Stimulated activated CD8-positive, alpha-beta memory T cell treated with anti-CD3 and anti-CD28 coated beads, Interleukin-12 subunit alpha, Interleukin-12 subunit beta, amount 100 ng/mL, for 24 hours (primary cell): ENCODE data around the gene ZNF516.
"Not testable (repeated sequence)": the region's sequence is repeated elsewhere in the genome, so short reads cannot be mapped to it uniquely, and the experiment has no call there.

ENCODE experiments used
- DNase-seq: peaks from one replicate; pipeline ENCODE4 v3.0.0-alpha.2; 2020; ENCODE audit errors: extremely low read depth

ZNF516 gene

DNA sequence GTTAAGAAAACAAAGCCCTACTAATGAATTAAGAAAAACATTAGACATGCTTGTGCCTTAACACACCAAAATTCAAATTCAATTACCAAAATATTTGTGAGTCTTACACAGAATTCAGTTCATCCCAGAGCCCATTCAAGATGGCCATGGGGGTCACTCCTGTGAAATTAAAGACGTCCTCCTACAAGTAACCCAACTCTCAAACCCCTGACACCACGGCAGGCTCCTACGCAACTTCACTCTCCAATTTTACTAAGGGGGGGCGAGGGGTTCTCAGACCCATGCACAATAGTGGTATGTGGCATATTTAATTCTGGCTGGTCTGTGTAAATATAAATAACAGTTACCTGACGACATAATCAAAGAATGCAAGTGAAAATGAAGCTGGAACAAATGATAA, 5.0 kb downstream of the ZNF516 start:
- no peak for DNase-seq

DNA sequence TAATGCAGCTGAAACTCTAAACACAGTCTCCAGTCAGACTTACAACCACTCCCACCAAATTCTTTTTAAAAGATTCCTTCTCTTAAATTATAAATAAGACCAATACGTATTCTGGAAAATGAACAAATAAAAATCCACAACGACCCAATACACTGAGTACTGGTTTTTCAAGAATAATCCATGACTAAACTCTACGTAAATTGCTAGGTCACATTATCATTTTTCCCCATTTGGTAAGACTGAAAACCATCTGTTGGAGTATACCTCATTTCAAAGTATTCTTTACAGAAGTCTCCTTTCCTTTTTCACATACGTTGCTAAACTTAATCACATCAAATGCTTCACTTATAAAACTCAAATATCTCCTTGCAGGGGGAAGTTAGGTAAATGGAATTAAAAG, 6.0 kb downstream of the ZNF516 start:
- DNase-seq, result no peak

DNA sequence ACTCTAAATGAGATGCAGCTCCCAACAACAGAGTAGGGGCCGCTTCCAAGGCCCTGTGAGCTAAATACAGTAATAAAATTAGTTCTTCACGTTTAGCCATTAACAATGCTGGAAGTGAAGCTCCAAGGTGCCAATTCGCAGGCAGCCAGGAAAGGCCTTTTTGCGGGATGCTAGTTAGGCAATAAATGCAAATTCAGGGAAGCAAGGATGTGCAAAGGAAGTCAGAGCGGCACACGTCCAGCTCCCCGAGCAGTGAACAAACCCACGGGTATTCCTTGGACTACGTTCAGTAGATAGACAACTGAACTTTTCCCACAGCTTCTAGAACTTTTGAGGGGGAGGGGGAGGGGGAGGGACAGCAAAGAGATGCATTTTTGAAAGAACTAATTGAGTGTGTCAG, 6.9 kb downstream of the ZNF516 start:
- DNase-seq, result no peak

DNA sequence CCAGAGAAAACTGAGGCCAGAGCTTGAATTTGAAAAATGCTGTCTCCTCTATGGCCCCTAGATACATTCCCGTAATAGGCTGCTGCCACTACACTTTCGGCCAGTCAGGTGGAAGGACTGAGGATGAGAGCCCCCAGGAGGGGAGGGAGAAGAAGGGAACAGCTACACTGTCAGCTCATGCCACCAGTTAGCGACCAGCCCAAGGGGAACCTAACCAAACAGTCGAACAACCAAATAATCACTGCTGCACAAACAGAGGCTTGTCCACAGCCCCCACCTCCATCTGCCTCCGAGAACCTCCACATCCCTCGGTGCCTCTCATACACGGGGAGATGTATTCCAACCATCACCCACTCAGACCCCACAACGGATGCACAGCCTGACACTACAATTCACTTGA, 7.3 kb downstream of the ZNF516 start:
- DNase-seq, result no peak

DNA sequence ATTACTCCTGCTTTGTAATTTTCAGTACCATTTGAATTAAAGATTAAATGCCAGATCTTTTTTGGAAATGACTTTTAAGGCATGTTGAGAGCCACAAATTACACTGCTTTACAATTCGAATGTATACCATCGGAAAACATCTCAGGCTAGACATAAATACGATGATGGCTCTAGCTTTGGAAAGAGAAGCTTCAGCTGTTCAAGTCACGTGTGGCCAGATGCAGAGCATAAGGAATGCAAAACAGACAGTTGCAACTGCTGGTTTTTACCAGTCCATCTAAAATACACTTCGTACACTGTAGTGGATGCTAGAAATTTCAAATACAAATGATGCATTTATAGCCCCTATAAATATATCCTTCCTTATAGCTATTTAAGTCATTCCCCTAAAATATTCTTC, 8.0 kb downstream of the ZNF516 start:
- no peak for DNase-seq

DNA sequence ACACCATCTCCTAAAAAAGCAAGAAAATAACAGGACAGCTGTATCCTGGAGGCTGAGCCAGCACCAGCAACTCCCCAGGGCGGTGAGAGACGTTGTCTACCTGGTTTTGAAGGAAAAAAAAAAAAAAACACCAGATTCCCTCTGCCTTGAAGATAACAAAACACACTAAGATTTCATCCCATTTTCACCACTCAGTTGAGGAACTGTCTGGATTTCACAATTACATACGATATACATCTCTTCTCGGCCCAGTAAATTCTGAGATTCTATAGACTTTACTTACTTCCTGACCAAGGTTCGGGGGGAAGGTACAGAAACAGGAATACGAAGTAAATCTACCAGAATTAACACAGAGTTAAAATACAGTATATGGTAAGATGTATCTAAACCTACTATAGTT, 8.5 kb downstream of the ZNF516 start:
- DNase-seq, result no peak

DNA sequence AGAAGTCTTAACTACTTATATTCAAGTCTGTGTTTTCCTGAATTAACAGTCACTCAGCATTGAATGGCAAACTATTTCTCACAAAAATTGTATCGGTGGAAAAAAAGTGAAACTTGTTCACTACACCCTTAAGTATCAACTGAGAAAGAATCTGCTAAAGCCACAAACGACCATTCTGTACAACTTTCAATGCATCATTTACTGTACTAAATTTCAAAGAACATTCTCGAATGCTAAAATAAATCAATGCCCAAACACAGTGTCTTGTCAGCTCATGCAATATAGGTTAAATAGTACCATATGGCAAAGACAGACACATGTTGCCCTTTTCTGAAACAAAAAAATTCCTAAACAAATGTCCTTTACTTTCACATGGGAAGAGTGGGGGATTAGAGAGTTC, 9.0 kb downstream of the ZNF516 start:
- no peak for DNase-seq

DNA sequence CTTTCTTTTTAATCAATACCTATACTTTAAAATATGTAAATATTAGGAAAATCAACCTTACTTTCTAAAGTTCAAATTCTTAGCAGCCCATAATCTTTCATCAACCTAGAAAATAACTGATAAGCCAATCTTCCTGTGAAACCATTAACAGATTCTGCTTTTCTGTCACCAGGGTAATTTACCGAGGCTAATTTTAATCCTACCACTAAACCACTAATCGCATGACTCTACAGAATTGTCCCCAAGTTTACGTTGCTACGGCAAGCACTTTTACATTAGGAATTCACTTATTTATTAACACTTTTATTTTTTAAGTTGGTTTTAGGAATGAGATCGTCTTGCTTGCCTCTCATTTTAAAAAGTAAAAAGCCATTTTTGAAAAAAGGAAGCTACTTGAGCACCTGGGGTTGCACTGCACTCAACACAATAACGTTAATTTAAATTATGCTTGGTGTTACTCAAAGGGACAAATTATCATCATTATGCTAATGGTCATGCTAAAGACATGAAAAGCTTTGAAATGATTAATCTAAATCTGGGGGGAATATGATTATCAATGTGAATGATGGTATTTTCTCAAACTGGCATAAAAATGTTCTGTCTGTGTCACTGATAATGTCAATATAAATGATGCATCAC, 10.2 kb downstream of the ZNF516 start:
- DNase-seq, result no peak

DNA sequence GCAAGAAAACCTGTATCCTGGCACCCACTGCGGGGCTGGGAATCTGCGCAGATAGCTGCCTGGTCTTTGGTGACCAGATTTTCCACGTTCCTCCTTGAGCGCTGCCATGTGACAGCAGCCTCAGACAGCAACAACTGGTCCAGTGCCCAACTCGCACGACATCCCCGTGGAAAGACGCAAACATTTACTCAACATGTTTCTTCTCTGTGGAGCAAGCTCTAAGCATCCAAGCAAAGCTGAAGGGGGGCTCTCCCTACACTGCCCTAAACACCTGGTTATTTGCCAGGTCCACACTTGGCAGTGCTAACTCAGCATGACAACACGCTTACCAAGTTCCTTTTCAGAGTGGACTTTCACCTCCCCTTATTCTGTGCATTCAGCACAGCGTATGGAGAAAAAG, 11.3 kb downstream of the ZNF516 start:
- no peak for DNase-seq

DNA sequence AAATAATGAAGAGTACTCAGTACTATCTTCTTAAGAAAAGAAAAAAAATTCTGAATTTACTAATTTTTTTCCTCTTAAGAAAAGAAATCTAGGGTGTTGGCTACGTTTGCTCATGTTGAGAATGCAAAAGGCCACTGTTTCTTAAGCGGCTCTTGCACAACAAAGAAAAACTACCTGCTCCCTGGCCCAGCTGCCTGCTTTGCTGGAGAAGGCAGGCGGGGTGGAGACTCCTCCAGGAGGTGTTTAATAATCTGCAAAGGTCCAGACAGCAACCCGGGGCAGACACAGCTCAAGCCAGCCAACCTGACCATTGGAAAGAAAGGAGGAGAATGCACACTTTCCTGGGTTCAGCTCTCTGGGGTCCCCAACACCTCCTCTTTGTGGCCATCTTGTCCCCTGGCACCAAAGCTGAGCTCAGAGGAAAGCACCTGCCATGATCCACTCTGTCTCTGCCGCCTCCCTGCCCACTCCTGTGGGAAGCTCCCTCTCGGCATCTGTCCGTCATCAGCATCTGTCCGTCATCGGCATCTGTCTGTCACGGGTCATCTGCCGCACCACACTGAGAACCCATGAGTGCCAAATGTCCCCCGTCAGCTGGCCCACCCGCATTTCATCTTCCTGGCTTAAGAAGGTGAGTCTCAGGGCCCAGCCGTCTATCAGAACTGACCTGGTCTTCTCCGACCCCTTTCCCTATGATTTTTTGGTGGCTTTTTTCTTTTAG, 11.9 kb downstream of the ZNF516 start:
- DNase-seq, result no peak

DNA sequence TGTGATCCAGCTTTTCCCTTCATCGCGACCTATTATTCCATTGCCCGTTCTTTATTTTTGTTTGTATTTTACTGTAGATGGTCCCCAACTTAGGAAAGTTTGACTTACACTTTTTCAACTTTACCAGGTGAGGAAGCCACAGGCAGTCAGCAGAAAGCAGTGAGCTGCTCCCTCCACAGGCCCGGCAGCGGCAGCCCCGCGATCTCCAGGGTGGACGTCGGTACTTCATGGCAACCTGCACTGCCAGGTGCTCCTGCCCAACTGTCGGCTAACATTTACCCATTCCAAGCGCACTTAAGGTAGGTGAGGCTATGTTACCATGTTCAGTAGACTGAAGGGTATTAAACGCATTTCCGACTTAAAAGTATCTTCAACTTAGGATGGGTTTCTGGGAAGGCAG, 12.8 kb downstream of the ZNF516 start:
- DNase-seq, result no peak

DNA sequence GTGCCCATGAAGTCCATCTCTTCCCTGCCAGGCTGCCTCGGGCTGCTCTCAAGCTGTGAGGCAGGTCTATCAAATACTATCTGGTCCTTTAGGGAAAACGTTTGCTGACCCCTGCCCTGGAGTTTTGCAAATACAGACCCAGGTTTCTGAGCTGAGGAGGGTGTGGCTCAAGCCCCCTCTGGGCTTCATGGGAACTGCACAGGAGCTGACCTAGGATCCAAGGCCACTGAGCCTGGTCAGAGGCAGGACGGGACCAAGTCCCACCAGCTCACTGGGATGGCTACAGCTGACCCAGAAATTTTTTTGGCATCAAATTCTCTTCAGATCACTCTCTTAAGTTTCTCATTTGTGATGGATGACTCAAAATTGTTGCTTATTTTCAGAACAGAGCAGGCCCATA, 14.1 kb downstream of the ZNF516 start:
- no peak for DNase-seq

DNA sequence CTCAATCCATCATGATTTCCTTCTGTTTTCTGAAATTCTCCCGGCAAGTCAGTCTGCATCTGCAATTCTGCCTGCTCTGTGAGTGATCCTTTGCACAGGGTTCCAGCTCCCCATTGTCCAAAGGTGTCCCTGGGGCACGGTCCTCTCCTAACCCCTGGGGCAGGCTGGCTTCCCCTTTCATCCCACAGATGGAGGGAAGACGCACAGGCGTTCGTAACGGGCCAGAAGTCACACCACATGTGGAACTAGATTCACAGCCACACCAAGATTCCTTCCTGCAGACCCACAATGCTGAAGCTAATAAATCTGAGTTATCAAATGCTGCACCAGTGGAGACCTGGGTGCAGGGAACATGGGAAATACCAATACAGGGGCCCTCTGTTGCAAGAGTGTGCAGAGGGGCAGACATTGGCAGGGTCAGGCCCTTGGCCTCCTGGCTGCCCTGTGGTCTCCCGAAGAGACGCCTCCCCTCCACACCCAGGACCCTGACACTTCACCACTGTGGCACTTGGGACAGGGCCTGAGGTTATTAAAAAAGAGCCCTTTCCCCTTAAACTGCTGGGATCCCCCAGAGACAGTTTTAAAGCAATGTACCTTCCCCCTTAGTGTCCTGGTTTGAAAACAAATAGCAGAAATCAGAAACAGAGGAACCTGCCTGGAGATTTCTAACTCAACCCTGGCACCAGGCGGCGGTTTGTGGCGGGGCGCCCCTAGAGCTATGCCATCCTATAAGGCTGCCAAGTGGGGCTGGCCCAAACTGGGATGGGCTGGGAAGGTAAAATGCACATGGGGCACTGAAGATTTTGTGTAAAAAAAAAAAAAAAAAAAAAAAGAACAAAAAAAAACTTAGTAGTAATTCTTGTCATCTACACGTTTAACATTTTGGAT, 15.4 kb downstream of the ZNF516 start:
- no peak for DNase-seq

DNA sequence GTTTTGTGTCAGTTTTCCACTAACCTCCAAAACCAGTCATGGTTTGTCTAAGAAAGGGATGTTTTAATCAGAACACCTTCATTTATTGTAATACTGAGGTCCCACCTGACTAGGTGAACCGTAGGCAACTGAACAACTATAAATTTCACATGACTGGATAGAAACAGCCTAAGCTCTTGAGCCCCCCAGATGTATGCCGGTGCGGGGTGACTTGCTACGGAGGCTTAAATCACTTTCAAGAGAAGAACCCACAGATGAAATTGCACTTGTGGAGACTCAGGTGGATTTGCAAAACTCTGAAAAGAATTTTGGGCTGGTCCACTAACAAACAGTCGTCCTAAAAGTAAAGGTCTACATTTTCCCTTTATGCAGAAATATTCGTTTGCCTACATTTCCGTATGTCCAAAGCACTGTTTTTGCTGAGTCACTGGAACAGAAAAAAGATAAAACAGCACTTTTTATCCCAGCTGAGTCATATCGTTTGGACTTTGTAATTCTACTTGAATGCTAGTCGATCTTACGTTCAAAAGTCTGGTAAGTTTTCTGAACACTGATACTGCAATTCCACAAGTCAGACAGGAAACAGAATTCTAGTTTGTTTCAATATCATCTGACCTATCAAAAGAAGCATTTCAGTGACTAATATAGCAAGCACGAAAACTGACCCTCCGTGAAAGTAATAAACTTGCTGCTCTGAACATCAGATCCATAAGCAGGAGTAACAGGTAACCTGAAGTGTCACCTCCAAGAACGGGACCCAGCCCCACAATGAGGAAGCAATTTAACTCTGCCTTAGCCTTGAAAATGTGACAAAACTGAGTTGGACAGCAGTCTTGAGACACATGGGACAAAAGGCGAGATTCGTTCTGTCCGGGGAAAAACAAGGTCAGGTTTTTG, 18.1 kb downstream of the ZNF516 start:
- DNase-seq, result no peak

DNA sequence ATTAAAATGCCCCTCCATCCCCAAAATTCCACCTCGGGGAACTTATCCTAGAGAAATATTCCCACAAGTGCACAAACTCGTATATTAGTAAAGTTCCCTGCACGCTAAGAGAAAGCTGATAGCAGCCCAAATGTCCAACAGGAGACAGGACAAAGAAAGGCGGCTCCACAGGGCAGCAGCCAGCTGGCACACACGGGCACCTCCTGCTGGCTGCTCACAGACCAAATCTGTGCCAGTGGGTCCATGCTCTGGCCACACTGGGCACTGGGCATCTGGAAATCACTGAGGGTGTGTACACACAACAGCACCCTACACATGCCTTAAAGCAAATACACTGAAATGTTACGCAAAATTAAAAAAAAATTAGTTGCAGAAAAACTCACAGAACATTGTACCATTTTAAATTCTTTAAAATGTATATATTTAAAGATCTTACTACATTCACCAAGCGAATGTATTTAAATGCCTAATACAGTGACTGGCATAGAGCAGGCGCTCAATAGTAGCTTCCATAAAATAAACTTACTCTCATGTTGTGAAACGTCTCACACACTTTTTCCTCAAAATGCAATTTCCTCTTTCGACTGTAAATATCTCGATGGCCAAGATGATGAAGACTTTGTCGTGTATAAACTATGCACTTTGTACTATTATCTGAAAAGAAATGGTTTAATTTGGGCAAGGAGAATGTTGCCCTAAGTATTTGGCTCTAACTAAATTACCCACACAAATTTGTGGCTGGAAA, 19.4 kb downstream of the ZNF516 start:
- DNase-seq, result no peak

DNA sequence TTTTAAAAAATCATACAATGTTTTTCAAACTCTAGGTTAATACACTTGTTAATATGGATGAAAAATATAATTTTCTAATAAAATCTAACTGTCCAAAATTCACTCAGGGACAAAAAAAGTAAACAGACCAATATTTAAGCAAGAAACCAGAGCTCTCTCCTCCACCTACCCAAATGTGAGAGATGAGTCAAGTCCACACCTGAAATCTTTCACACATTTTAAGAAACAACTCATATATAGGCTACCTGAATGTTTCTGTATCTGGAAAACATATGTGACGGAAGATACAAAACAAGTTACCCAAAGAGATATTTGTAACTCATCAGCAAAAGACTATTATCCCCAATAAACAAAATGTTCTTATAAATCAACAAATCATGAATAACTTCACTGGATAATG, 20.2 kb downstream of the ZNF516 start:
- no peak for DNase-seq

DNA sequence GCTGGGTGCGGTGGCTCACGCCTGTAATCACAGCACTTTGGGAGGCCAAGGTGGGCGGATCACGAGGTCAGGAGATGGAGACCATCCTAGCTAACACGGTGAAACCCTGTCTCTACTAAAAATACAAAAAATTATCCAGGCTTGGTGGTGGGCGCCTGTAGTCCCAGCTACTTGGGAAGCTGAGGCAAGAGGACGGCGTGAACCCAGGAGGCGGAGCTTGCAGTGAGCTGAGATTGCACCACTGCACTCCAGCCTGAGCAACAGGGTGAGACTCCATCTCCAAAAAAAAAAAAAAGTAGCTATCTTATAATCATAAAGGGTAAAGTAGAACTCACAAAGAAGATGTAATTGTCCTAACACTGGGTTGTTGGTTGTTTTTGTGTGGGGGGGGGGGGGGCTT, 21.5 kb downstream of the ZNF516 start:
- not testable (repeated sequence) for DNase-seq

DNA sequence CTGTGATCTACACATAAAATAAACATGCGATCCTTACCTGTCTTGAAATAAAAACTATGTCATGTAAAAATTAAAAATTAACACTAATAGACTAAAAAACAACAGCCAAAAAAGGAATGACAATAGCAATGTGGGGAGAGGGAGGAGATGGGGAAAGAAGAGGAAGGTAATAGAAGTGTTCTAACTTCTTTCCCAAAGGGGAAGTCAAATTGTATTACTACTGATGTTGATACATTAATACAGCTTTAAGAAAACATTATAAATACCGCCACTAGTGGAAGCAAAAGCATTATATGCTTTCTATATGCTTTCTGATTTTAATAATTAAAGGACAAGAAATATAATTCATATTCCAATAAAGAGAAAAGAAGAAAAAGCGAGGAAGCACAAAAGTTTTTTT, 22.2 kb downstream of the ZNF516 start:
- DNase-seq, result no peak

DNA sequence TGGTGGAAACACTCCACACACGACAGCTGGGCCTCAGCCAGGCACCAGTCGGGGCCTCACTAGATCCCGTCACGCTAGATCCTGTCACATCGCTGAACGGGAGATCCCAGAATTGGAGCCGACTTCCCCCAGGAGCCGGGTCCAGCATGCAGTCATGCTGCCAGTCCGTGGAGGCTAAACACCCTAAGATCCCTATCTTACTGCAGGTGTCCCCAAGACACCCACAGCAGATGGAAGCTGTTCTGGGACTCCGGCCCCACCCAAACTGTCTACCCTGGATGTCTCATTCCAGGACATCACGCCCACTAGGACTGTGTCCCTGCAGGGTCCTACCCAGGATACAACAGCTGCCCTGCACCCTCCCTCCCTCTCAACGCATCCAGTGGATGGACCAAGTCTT, 23.4 kb downstream of the ZNF516 start:
- no peak for DNase-seq

DNA sequence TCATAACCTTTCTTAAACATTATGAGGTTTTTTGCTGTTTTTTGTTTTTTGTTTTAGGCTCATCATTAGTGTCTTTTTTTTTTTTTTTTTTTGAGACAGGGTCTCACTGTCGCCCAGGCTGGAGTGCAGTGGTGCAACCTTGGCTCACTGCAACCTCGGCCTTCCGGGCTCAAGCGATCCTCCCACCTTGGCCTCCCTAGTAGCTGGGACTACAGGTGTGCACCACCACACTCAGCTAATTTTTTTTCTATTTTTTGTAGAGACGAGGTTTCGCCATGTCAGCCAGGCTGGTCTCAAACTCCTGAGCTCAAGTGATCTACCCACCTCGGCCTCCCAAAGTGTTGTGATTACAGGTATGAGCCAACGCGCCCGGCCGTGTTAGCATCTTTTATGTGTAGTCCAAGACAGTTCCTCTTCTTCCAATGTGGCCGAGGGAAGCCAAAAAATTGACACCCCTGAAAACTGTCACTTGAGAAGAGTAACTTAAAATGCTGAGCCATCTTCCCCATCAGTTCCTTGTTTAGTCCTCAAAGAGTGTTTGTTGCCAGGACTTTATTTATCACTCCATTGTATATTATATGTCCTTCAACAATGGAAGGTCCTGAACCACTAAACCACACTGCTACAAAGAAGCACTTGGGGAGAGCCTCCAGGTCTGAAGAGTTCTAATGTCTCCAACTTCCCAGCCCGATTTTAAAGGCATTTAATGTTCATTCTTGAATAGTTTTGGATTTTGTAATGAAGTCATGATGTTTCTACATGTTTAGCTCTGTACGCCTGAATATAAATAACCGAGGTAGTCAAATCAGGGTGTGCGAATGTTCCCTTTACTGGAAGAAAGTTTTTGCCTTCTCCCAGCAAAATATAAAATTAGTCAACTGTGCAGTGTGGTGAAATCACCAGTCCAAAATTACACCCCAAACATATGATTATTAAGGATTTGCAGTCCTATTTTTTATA, 26.4 kb downstream of the ZNF516 start:
- DNase-seq, result no peak
